Measurements from ENCODE around the gene CEP41.

The CEP41 gene

DNA sequence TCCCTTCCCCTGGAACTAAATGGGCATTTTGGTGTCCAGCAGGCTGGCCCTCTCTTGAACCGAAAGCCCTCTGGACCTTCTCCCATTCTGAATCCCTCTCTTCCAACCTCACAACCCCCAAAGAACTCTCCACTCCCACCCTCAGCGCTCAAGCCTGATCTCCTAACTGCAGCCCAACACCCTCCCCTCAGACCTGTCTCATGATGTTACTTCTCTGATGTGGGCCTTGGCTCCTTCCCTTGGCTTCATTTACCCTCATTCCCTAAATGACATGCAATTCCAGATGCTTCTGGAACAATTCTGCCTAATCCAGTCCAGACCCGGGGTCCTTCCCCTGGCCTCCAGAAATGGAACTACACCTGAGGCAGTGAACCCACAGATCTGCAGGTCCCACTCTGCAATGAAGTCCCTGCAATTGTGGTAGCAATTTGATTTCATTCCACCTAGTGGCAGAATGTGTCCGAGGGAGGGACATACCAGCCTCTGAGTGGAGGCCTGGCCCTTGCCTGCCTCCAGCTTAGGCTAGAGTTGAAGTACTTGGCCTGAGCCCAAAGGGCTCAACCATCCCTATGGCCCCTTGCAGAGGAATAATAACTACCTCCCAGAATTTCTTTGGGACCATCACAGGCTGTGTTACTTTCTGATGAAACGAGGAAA, 4.1 kb upstream of the CEP41 start:
- DNase-seq (ENCODE audit: low read depth in 1 of 2, low spot score in 1 of 2): no peak
- H3K27ac ChIP-seq (replicated peaks): no peak overlapping the region

DNA sequence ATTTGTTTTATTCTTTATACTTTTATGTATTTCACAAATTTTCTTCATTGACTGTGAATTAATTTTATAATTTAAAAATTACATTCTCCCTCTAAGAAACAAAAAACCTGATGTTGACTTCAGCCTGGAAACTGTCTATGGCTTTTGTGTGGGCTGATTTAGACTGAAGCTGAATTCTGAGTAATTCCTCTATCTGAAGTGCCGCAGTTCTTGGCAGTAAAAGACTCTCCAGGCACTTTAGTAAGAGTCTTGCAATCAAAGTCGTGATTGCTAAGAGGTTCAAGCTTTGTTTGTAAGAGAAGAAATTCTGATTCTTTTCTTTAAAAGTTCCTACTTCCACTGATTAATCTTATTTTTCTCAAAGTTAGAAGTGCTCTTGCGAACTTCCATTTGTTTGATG, 3.4 kb upstream of the CEP41 start:
- Histone ChIP-seq H3K27ac (replicated peaks) (no peak overlapping the region), H3K27me3 (ENCODE audit: insufficient read depth, poor library complexity, severe bottlenecking) (no peaks in the 10 kb centered on the region), H3K4me3 (replicated peaks; ENCODE audit: insufficient read depth, low read length) (no peak overlapping the region)
- no peak for DNase-seq (ENCODE audit: low read depth in 1 of 2, low spot score in 1 of 2)
- TF ChIP-seq, protein P1, sequence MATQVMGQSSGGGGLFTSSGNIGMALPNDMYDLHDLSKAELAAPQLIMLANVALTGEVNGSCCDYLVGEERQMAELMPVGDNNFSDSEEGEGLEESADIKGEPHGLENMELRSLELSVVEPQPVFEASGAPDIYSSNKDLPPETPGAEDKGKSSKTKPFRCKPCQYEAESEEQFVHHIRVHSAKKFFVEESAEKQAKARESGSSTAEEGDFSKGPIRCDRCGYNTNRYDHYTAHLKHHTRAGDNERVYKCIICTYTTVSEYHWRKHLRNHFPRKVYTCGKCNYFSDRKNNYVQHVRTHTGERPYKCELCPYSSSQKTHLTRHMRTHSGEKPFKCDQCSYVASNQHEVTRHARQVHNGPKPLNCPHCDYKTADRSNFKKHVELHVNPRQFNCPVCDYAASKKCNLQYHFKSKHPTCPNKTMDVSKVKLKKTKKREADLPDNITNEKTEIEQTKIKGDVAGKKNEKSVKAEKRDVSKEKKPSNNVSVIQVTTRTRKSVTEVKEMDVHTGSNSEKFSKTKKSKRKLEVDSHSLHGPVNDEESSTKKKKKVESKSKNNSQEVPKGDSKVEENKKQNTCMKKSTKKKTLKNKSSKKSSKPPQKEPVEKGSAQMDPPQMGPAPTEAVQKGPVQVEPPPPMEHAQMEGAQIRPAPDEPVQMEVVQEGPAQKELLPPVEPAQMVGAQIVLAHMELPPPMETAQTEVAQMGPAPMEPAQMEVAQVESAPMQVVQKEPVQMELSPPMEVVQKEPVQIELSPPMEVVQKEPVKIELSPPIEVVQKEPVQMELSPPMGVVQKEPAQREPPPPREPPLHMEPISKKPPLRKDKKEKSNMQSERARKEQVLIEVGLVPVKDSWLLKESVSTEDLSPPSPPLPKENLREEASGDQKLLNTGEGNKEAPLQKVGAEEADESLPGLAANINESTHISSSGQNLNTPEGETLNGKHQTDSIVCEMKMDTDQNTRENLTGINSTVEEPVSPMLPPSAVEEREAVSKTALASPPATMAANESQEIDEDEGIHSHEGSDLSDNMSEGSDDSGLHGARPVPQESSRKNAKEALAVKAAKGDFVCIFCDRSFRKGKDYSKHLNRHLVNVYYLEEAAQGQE (IDR thresholded peaks at IDR 0.05; ENCODE audit: insufficient replicate concordance, low read depth): no peak
- TF ChIP-seq SPI1 (IDR thresholded peaks at IDR 0.05; ENCODE audit: borderline replicate concordance, low read depth) (no peak), POLR2AphosphoS5 (IDR thresholded peaks at IDR 0.05; ENCODE audit: low read depth) (no peak), GABPA (IDR thresholded peaks at IDR 0.05; ENCODE audit: low read depth) (no peak)
- TF ChIP-seq, protein P2, sequence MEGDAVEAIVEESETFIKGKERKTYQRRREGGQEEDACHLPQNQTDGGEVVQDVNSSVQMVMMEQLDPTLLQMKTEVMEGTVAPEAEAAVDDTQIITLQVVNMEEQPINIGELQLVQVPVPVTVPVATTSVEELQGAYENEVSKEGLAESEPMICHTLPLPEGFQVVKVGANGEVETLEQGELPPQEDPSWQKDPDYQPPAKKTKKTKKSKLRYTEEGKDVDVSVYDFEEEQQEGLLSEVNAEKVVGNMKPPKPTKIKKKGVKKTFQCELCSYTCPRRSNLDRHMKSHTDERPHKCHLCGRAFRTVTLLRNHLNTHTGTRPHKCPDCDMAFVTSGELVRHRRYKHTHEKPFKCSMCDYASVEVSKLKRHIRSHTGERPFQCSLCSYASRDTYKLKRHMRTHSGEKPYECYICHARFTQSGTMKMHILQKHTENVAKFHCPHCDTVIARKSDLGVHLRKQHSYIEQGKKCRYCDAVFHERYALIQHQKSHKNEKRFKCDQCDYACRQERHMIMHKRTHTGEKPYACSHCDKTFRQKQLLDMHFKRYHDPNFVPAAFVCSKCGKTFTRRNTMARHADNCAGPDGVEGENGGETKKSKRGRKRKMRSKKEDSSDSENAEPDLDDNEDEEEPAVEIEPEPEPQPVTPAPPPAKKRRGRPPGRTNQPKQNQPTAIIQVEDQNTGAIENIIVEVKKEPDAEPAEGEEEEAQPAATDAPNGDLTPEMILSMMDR (IDR thresholded peaks at IDR 0.05; ENCODE audit: insufficient read depth, low read length): no peak

More for the DNA sequence above, 4.1 kb upstream of the CEP41 start:
- H3K4me3 ChIP-seq (replicated peaks; ENCODE audit: insufficient read depth, low read length): no peak overlapping the region
- TF ChIP-seq, protein P1 (IDR thresholded peaks at IDR 0.05; ENCODE audit: insufficient replicate concordance, low read depth): no peak
- no peak for TF ChIP-seq SPI1 (IDR thresholded peaks at IDR 0.05; ENCODE audit: borderline replicate concordance, low read depth)
- no peak for TF ChIP-seq GABPA (IDR thresholded peaks at IDR 0.05; ENCODE audit: low read depth)
- TF ChIP-seq, protein P2 (IDR thresholded peaks at IDR 0.05; ENCODE audit: insufficient read depth, low read length): no peak
- TF ChIP-seq POLR2AphosphoS5 (IDR thresholded peaks at IDR 0.05; ENCODE audit: low read depth): no peak
- no peaks in the 10 kb centered on the region for H3K27me3 ChIP-seq (ENCODE audit: insufficient read depth, poor library complexity, severe bottlenecking)

DNA sequence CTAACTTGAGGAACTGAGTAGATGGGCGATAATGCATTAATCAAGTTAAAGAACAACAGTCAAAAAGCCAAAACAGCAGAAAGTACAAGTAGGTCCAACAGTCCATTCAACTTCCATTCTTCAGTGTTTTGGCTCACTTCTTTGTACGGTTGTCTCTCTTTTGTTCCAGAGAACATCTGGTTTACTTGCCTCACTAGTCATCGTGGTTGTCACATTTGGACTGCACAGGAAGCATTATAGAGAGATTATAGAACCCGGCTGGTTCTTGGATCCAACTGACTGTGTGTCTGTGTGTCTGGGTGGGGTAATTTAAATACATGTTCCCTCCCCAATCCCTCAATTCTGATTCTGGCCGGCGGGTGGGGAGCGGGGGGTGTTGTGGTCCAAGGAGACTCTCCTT, 1.8 kb upstream of the CEP41 start:
- H3K27ac ChIP-seq (replicated peaks): no peak overlapping the region
- TF ChIP-seq GABPA (IDR thresholded peaks at IDR 0.05; ENCODE audit: low read depth): no peak
- TF ChIP-seq, protein P2 (IDR thresholded peaks at IDR 0.05; ENCODE audit: insufficient read depth, low read length): no peak
- TF ChIP-seq, protein P1 (IDR thresholded peaks at IDR 0.05; ENCODE audit: insufficient replicate concordance, low read depth): no peak
- TF ChIP-seq SPI1 (IDR thresholded peaks at IDR 0.05; ENCODE audit: borderline replicate concordance, low read depth): no peak
- TF ChIP-seq POLR2AphosphoS5 (IDR thresholded peaks at IDR 0.05; ENCODE audit: low read depth): no peak

More for the DNA sequence above, 1.8 kb upstream of the CEP41 start:
- Histone ChIP-seq H3K4me3 (replicated peaks; ENCODE audit: insufficient read depth, low read length) (no peak overlapping the region), H3K27me3 (ENCODE audit: insufficient read depth, poor library complexity, severe bottlenecking) (no peaks in the 10 kb centered on the region)
- no peak for DNase-seq (ENCODE audit: low read depth in 1 of 2, low spot score in 1 of 2)
